Urothelium cell line (cell line): ENCODE results near the gene KRT78.
"Not testable (repeated sequence)": the region's sequence is repeated elsewhere in the genome, so short reads cannot be mapped to it uniquely, and the experiment has no call there.

Experiments used
- DNase-seq: peaks from one replicate; pipeline ENCODE4 v3.0.0; 2011; ENCODE audit warnings: low spot score, mixed read lengths
- FAIRE-seq: peaks from 2 replicates; lab custom pipeline; 2011; peaks lifted over from hg19 to GRCh38; lab: Jason Lieb, UNC

Gene KRT78

GRCh38 chr12:52871291-52872039, 22.7 kb upstream of the KRT78 start:
- DNase-seq (peak; percentile 54), FAIRE-seq (no peak)

DNA sequence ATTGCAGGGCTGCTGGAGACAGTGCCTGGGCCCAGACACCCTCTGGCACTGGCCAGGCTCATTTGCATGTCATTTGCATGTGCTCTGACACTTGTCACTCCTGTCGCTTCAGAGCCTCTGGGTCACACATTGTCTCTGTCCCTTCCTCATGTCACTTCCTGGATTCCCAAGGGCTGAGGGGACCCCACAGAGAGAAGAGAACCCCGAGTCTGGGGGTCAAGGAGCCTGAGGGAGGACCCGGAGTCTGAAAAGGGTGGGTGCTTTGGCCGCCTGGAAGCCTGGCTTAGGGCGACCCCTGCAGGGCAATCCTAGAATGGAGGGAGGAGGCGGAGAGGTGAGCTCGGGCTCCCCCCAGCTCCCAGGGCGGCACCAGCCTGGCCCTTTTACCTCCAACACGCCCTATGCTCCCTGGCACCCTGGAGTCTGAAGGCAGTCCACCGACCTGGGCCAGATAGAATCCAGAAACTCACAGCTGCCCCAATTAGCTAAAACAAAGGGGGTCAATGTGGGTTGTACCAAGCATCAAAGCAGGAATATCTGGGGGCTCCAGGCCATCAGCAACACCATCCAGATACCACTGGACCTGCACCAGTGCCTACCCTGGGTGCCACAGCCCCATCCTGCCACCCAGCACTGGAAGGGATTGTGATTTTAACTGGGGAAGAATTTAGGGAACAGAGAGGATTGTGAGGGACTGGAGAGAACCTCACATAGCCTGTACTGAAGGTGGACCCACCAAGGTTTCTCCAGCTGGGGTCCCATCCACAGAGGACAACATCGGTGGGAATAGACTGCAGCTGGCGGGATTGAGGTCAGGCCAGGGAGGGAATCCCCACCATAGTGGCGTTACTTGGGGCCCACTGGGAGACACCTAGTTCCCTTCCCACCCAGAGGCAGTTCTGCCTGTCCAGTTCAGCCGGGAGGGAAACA, 21.8 kb upstream of the KRT78 start:
- no peak for FAIRE-seq
- peak; percentile 79 for DNase-seq

DNA sequence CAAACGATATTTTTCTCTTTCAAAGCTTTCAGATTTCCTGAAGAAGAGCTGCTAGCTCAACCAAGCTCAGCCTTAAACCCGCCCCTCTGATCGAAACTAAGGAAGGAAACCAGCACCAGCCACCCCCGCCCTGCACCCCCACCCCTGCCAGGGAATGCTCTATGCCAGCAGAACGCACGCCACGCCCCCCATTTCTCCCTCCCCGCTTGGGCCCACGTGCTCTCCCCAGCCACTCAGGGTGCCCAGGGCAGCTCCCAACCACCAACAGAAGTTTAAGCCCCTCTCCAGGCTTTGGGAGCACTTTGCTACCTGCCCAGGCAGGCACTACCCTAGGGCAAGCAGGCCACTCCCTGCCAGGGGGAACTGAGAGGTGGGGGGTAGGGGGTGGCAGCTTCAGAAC, 18.8 kb upstream of the KRT78 start:
- FAIRE-seq: no peak
- no peak for DNase-seq

- no peak for FAIRE-seq
Observed at GRCh38 chr12:52867152-52867551, 18.4 kb upstream of the KRT78 start.

DNA sequence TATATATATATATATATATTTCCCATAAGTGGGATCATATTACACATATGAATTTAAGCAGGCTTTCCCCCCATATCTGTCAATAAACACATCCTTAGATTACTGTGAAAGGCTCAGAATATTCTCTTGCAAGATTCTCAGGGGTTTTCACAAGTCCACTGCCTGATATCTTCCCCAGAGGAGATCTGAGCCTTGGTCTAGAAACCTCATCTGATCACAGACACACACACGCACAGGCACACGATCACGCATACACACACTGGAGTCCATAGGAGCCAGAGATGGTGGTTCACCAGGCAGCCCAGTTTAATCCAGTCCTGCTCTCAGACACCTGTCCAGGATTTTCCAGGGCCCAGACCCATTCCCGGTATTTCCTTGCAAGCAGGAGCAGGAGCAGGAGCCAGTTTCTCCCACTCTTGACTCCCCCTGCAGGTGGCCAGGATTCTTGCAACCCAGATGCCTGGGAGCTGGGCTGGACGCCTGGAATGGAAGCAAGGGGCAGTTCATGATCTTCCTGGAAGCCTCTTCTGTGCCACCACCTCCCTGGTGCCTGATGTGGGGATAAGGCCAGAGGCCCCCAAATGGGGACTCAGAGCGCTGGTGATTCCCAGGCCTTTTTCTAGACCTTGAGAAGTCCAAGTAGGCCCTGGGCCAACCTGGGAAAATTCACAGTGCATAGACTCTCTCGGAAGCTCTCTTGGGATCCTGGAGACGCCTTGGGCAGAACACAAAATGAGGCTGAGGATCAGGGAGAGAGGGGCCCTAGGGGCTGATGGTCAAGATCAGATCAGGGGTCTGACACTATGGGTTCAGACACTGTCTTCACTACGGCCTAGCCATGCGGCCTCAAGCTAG, 16.5 kb upstream of the KRT78 start:
- DNase-seq (peak; percentile 86), FAIRE-seq (no peak)

More at GRCh38 chr12:52867152-52867551, 18.4 kb upstream of the KRT78 start:
- no peak for DNase-seq

GRCh38 chr12:52862023-52862422, 13.2 kb upstream of the KRT78 start:
- FAIRE-seq: no peak
- DNase-seq: no peak

DNA sequence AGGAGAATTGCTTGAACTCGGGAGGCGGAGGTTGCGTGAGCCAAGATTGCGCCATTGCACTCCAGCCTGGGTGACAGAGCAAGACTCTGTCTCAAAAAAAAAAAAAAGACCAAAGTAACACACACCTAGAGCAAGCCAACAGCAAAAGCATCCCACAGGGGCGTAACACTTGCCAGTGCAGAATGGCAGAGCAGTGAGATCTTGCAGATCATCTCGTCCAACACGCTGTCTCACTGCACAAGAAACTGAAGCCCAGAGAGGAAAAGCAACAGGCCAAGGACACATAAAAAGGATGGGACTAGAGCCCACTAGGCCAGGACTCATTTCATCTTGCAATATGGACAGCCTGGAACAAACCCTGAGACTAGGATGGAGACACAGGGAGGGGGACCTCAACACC, 12.7 kb upstream of the KRT78 start:
- FAIRE-seq (no peak), DNase-seq (no peak)

- DNase-seq (no peak), FAIRE-seq (no peak)
Observed at GRCh38 chr12:52860102-52860823, 11.5 kb upstream of the KRT78 start.

GRCh38 chr12:52857500-52857899, 8.7 kb upstream of the KRT78 start:
- FAIRE-seq (no peak), DNase-seq (no peak)

DNA sequence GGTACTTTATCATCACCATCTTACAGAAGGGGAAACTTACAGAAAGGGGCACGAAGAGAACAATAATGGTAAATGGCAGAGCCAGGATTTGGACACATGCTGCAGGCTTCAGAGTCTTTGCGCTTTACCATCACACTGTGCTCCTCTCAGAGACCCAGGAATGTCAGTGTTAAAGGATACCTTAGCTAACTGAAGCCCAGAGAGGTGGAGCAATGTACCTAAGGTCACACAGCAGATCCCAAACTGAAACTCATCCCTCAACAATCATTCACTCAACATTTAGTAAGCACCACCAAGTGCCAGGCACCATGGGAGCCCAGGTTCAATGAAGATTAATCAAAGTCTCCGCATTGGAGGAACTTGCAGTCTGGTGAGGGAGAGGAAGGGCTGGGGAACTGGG, 8.0 kb upstream of the KRT78 start:
- FAIRE-seq: peak; percentile 59
- no peak for DNase-seq

GRCh38 chr12:52856077-52856476, 7.3 kb upstream of the KRT78 start:
- not testable (repeated sequence) for FAIRE-seq, DNase-seq

DNA sequence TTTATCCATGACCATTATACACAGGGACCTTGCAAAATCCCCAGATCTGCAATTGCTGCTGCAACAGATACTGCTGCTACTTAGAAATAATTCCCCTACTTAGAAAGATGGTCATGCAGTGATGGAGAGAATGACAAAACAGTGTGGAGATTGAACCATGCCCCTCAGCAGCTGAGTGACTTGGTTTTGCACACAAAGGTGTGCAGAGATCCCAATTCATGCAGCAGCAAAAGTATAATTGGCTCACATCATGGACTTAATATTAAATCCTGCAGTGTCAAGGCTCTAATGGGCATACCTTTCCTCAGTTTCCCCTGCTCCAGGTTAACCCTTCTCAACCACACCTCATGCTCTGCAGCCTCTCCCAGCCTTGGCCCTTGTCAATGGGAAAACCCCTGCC, 3.0 kb upstream of the KRT78 start:
- no peak for FAIRE-seq

DNA sequence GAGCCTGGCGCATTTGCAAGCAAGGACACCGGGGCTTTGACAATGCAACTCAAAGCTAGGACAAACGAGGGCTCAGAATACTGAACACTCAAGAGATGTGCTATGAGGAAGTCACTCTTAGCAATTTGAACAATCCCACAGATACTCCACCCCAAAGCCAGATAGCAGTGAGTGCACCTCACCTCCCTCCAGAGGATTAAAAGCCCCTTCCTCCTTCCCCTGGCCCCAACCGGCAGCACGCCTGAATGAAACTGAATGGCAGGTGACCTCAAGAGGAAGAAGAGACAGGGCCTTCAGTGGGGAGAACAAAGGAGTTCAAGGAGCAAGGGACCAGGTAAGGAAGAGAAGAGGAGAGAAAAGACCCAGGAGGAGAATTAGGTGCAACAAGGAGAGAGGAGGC, 1.9 kb upstream of the KRT78 start:
- FAIRE-seq (no peak), DNase-seq (no peak)

More for the DNA sequence above, 3.0 kb upstream of the KRT78 start:
- no peak for DNase-seq

- FAIRE-seq (no peak), DNase-seq (no peak)
Observed at GRCh38 chr12:52849511-52849910, 717 bp upstream of the KRT78 start.

- no peak for FAIRE-seq
- DNase-seq: peak; percentile 37
Observed at GRCh38 chr12:52847335-52848102, 1.3 kb downstream of the KRT78 start.

- FAIRE-seq: no peak
- DNase-seq: no peak
Observed at GRCh38 chr12:52846356-52846970, 2.3 kb downstream of the KRT78 start.

DNA sequence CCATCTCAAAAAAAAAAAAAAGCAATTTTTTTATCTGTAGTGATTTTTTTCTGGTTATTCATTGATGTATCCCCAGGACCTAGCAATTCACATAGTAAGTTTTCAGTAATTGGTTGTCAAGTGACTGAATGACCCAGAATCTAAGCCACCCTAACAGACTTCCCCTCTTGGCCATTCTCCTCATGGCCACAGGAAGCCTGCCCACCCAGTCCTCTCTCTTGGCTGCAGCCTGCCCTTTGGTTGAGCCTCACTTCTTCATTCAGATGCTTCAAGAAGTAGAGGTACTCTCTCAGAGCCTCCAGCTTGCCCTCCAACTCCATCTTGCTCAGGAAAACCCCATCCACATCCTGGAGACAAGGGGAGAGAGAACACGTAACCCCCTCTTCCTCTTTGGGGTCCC, 2.8 kb downstream of the KRT78 start:
- FAIRE-seq: no peak
- no peak for DNase-seq

DNA sequence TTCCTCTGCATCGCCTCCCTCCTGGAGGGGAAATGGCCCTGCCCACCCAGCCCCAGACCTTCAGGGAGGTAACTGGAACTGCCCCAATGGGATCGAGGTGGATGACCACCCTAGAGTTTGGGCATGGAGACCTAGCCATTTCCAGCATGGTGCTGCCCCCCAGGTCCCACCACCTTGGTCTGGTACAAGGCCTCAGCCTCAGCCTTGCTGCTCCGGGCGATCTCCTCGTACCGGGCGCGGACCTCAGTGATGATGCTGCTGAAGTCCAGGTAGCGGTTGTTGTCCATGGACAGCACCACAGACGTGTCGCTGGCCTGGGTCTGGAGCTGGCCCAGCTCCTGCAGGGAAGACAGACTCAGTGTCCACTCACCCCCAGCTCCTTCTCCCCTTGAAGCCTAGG, 4.4 kb downstream of the KRT78 start:
- FAIRE-seq (no peak), DNase-seq (no peak)

DNA sequence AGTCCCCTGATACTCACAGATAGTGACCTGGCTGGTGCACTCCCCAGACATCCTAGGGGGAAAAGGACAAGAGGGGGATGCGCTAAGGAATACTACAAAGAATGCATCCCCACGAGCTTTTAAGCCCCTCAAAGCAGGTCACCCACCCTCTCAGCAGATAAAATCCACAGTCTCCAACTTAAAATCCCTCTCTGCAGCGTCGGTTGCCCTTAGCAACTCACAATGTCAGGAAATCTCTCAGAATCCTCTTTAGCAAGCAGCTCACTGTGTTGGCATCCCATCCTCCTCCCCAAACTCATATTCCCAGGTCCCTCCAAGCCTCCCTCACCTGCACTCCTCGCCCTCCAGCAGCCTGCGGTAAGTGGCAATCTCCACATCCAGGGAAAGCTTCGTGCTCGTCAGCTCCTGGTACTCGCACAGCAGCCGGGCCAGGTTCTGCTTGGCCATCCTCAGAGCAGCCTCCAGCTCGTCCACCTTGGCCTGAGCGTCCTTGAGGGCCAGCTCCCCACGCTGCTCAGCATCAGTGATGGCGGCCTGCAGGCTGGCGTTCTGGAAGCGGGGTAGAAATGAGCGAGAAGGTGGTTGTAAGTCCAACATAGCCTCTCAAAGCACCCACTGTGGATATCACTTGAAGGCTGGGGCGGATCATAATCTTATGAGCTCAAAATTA, 9.2 kb downstream of the KRT78 start:
- DNase-seq (no peak), FAIRE-seq (no peak)
